SK-N-SH treated with all-trans-retinoic acid at 6 μM for 48 hours (cell line): ENCODE measurements around the gene FARP1.

ENCODE experiments used
- ARNTL ChIP-seq: fragments of 450-650 bp; formaldehyde crosslinking; IDR thresholded peaks from 2 replicates; pipeline ENCODE4 v1.5.0; 2020; ENCODE audit warnings: low read depth, mild to moderate bottlenecking, moderate library complexity, borderline replicate concordance
- CSDC2 ChIP-seq: fragments of 250-450 bp; sonication (Bioruptor Pico); IDR thresholded peaks from 2 replicates; pipeline ENCODE4 v1.5.0; 2020; ENCODE audit warnings: mild to moderate bottlenecking, moderate library complexity
- ESRRG ChIP-seq: fragments of 250-450 bp; sonication (Bioruptor Pico); IDR thresholded peaks from 2 replicates; pipeline ENCODE4 v1.6.1; 2021; ENCODE audit warnings: mild to moderate bottlenecking
- GLIS3 ChIP-seq: fragments of 250-450 bp; sonication (Bioruptor Pico); IDR thresholded peaks from 2 replicates; pipeline ENCODE4 v1.5.0; 2020; ENCODE audit warnings: mild to moderate bottlenecking, moderate library complexity
- ISL1 ChIP-seq: fragments of 250-450 bp; sonication (Bioruptor Pico); IDR thresholded peaks from 2 replicates; pipeline ENCODE4 v2.1.2; 2022; ENCODE audit warnings: mild to moderate bottlenecking, moderate library complexity
- OSR1 ChIP-seq: fragments of 250-450 bp; sonication (Bioruptor Pico); IDR thresholded peaks from 2 replicates; pipeline ENCODE4 v1.8.0; 2022; ENCODE audit warnings: moderate library complexity, mild to moderate bottlenecking, inconsistent platforms
- PATZ1 ChIP-seq: fragments of 250-450 bp; sonication (Bioruptor Pico); IDR thresholded peaks from 2 replicates; pipeline ENCODE4 v1.8.0; 2020; ENCODE audit warnings: mild to moderate bottlenecking, moderate library complexity, borderline replicate concordance
- PPARA ChIP-seq: fragments of 250-450 bp; sonication (Bioruptor Pico); IDR thresholded peaks from 2 replicates; pipeline ENCODE4 v1.5.0; 2020; ENCODE audit warnings: mild to moderate bottlenecking, borderline replicate concordance
- RARB ChIP-seq: fragments of 250-450 bp; sonication (Bioruptor Pico); IDR thresholded peaks from 2 replicates; pipeline ENCODE4 v1.8.0; 2021; ENCODE audit warnings: mild to moderate bottlenecking, moderate library complexity
- ZFP3 ChIP-seq: fragments of 250-450 bp; sonication (Bioruptor Pico); IDR thresholded peaks from 2 replicates; pipeline ENCODE4 v1.5.0; 2020; ENCODE audit warnings: mild to moderate bottlenecking, moderate library complexity
- ZFP30 ChIP-seq: fragments of 450-650 bp; formaldehyde crosslinking; IDR thresholded peaks from 2 replicates; pipeline ENCODE4 v1.5.0; 2022; ENCODE audit warnings: mild to moderate bottlenecking, moderate library complexity
- ZNF70 ChIP-seq: fragments of 450-650 bp; formaldehyde crosslinking; IDR thresholded peaks from 2 replicates; pipeline ENCODE4 v1.5.0; 2020; ENCODE audit warnings: mild to moderate bottlenecking, moderate library complexity
- ZNF8 ChIP-seq: fragments of 450-650 bp; formaldehyde crosslinking; IDR thresholded peaks from 2 replicates; pipeline ENCODE4 v1.5.0; 2020; ENCODE audit warnings: mild to moderate bottlenecking, moderate library complexity
- TF ChIP-seq, protein P1 (sequence below): fragments of 250-450 bp; sonication (Bioruptor Pico); IDR thresholded peaks from 2 replicates; pipeline ENCODE4 v1.5.1; 2020; ENCODE audit warnings: low read depth, mild to moderate bottlenecking, moderate library complexity

DNA sequence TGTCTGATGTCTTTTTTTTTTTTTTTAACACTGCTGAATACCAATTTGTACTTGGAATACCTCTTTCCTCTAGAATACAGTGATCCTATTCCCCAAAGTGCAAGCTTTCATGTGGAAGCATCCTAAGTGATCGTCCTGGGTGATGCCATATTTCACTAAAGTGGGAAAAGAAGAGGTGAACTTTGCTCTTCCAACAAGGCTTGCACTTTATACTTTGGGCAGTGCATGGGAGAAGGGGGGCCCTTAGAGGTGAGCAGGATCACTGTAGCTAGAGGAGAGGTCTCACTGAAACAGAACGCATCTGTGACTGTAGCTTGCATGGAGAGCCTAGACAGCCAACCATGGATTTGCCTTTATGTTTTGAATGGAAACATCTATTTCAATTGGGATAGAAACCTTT, 260.2 kb downstream of the FARP1 start:
- TF ChIP-seq, protein P1, sequence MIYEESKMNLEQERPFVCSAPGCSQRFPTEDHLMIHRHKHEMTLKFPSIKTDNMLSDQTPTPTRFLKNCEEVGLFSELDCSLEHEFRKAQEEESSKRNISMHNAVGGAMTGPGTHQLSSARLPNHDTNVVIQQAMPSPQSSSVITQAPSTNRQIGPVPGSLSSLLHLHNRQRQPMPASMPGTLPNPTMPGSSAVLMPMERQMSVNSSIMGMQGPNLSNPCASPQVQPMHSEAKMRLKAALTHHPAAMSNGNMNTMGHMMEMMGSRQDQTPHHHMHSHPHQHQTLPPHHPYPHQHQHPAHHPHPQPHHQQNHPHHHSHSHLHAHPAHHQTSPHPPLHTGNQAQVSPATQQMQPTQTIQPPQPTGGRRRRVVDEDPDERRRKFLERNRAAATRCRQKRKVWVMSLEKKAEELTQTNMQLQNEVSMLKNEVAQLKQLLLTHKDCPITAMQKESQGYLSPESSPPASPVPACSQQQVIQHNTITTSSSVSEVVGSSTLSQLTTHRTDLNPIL: no peak
- TF ChIP-seq ZFP3 (CRISPR knock-in tag): no peak
- no peak for TF ChIP-seq ZFP30
- TF ChIP-seq CSDC2: no peak
- TF ChIP-seq PPARA: no peak
- TF ChIP-seq RARB (CRISPR knock-in tag): no peak
- no peak for TF ChIP-seq GLIS3 (CRISPR knock-in tag)
- no peak for TF ChIP-seq PATZ1
- TF ChIP-seq ZNF70 (CRISPR knock-in tag): no peak
- no peak for TF ChIP-seq ZNF8
- TF ChIP-seq ISL1: no peak
- TF ChIP-seq ARNTL (CRISPR knock-in tag): no peak
- TF ChIP-seq OSR1: no peak
- no peak for TF ChIP-seq ESRRG (CRISPR knock-in tag)
